IPS-18c (cell line): Measurements from ENCODE around the gene SYT12.

Source experiments
- H3K4me3 ChIP-seq: 2 replicates; pipeline ENCODE4 v1.7.0; 2013; ENCODE audit warnings: low read depth, mild to moderate bottlenecking, low read length, moderate library complexity; ENCODE audit not compliant: insufficient read depth
- H3K9me3 ChIP-seq: one replicate; pipeline ENCODE4 v1.6.1; 2013; ENCODE audit warnings: mild to moderate bottlenecking, low read length, moderate library complexity; ENCODE audit not compliant: control insufficient read depth, insufficient read depth

Gene SYT12

GRCh38 chr11:67043572-67044349 lies 20.8 kb downstream of the SYT12 start:
- H3K4me3 ChIP-seq, result no peak overlapping the region
- no peaks in the 10 kb centered on the region for H3K9me3 ChIP-seq

DNA sequence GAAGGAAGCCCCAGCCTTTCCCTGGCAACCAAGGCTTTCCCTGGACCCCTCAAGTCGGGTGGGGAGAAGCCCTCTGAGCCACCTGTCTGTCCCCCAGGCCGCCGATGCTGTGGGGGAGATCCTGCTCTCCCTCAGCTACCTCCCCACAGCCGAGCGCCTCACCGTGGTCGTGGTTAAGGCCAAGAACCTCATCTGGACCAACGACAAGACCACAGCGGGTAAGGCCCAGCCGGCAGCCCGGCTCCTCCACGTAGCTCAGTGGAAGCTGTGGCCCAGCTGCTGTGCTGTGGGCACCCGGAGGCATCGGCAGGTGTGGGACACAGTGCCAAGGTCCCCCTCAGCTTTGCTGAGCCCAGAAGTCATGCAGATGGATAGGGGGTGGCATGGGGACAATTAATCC lies 21.6 kb downstream of the SYT12 start:
- H3K9me3 ChIP-seq, result no peaks in the 10 kb centered on the region
- H3K4me3 ChIP-seq, result no peak overlapping the region

GRCh38 chr11:67045314-67045713 lies 22.4 kb downstream of the SYT12 start:
- no peak overlapping the region for H3K4me3 ChIP-seq

DNA sequence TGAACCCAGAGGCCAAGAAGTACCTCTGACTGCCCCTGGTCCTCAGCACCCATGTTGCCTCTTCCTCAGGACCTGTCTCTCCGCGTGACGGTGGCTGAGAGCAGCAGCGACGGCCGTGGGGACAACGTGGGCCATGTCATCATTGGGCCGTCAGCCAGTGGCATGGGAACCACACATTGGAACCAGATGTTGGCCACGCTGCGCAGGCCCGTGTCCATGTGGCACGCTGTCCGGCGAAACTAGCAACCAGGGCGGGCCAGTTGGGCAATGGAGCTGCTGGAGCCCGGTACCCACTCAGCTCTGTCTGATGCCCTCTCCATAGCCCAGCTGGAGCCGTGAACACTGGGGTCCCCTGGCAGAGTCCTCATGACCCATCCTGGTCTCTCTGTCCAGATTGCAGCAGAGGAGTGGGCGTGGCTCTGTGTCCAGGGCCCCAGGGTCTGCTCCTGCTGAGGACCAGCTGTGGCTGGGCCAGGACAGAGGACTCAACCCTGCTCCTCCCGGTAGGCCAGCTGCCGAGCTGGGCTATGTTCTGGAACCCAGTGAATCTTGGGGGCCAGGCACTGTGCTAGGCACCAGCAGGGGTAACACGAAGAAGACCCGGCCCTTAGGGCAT lies 25.7 kb downstream of the SYT12 start:
- H3K4me3 ChIP-seq, result no peak overlapping the region

More at GRCh38 chr11:67045314-67045713, 22.4 kb downstream of the SYT12 start:
- no peaks in the 10 kb centered on the region for H3K9me3 ChIP-seq

GRCh38 chr11:67050139-67050538 lies 27.2 kb downstream of the SYT12 start:
- Histone ChIP-seq H3K9me3 (no peaks in the 10 kb centered on the region), H3K4me3 (no peak overlapping the region)

More for the DNA sequence above, 25.7 kb downstream of the SYT12 start:
- no peaks in the 10 kb centered on the region for H3K9me3 ChIP-seq

DNA sequence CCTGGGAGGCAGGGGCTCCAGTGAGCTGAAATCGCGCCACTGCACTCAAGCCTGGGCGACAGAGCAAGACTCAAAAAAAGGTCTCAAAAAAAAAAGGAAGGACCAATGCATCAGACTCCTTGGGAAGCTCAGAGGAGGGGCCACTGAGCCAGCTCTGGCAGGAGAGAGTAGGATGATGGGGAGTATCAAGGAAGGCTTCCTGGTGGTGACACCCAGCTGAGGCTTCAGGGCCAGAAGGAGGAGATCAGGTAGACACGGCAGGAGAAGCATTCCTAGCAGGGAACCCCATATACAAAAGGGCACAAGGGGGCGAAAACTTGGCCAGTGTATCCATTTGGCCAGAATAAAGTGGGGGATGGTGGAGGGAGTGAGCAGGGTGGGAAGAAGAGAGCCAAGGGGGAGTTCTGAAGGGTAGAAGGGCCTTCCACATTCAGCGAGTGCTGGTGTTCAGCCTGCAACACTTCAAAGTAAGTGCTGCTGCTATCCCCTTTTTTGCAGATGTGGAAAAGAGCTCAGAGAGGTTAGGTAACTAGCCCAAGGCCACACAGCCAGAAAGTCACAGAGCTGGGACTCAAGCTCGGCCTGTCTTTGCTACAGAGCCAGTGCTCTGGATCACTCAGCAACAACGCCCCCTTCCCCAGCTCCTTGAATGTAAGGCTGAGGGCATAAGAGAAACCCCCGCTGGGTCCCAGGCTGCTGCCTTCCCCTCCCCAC lies 28.4 kb downstream of the SYT12 start:
- no peaks in the 10 kb centered on the region for H3K9me3 ChIP-seq

DNA sequence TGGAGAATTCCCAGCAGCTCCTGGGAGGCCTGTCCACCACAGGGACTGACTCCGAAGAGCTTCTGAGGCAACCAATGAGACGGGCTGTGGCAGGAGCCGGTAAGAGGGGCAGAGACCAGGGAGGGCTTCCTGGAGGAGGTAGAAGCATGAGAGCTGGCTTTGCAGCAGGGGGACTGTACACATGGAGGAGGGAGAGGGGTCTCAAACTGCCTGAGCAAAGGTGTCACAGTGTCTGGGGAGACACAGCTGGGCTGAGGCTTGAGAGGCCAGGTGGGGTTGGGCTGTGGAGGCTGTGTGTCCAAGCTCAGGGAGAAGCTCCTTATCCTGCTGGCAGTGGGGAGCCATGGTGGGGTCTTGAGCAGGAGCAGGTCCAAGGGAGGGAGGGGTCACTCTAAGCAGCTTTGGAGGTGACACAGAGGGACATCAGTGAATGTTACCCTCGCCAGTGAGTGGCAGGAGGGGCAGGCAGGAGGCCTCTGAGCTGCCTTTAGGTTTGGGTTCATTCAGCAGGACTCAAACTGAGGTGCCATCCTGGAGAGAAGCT lies 29.1 kb downstream of the SYT12 start:
- no peaks in the 10 kb centered on the region for H3K9me3 ChIP-seq
- H3K4me3 ChIP-seq, result no peak overlapping the region

More for the DNA sequence above, 28.4 kb downstream of the SYT12 start:
- H3K4me3 ChIP-seq, result no peak overlapping the region

- Histone ChIP-seq H3K9me3 (no peaks in the 10 kb centered on the region), H3K4me3 (no peak overlapping the region)
These were observed 30.0 kb downstream of the SYT12 start for GRCh38 chr11:67052891-67053290.

DNA sequence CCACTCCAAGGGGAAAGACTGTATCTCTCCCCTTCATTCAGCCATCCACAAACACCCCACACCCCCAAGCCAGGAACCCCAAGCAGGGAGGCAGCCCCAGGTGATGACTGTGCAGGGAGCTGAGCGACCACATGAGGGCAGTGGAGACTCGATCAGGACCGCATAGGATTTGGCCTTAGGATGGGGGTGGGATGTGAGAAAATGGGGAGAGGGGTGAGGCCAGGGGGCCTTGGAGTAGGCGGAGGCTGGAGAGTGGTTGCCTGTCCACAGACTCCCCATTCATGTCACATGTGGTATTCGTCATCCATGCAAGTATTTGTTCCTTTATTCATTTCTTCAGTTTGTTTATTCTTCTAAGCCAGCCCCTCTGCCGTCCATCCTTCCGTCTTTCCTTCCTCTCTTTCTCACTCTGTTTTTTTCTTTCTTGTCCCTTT lies 31.0 kb downstream of the SYT12 start:
- H3K9me3 ChIP-seq, result no peaks in the 10 kb centered on the region
- no peak overlapping the region for H3K4me3 ChIP-seq

DNA sequence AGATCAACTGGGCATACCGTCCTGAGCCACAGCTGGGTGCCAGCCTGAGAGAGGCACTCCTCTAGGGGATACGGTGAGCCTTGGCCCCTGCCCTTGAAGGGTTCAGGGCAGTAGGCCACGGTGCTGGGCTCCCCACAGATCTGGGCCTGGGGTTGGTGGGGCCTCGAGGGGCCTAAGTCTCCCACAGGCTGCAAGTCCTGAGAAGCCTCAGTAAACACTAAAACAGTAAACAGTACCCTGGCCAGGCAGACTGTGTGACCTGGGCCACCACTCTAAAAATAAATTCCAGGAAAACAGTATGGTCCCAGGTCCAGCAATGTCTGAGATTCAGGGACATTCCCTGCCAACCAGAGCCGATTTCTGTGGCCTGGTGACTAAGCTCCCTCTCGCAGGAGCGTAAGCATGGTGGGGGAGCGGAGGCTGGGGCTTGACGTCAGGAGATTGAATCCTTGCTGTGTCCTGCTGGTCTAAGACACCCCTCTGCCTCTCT lies 31.5 kb downstream of the SYT12 start:
- Histone ChIP-seq H3K9me3 (no peaks in the 10 kb centered on the region), H3K4me3 (no peak overlapping the region)

GRCh38 chr11:67054836-67055523 lies 32.0 kb downstream of the SYT12 start:
- H3K4me3 ChIP-seq, result no peak overlapping the region

DNA sequence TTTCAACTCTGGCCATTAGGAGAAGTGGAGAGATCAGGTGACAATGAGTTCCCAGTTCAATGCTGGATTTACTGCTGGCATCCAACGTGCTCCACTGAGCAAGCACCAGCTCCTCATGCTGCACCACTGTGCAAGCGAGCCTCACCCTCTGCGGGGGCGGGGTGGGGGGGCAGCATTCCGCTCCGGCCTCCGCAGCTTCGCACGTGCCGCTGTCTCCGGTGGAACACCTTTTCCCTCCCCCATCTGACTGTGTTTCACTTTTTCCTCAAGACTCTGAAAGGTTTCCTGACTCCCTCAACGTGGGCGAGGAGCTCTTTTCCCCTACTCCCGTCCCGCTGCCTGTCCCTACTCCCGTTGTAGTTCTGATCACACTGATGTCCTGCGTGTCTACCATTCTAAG lies 32.9 kb downstream of the SYT12 start:
- no peak overlapping the region; the same call in 1 of the 2 replicates for H3K4me3 ChIP-seq

More at GRCh38 chr11:67054836-67055523, 32.0 kb downstream of the SYT12 start:
- H3K9me3 ChIP-seq, result no peaks in the 10 kb centered on the region

GRCh38 chr11:67056267-67057204 lies 33.6 kb downstream of the SYT12 start, which contains the start of gene RHOD:
Gene RHOD (plus strand): TSS chr11:67056847. CDS start chr11:67056903, 56 bp downstream.
- Histone ChIP-seq H3K9me3 (no peaks in the 10 kb centered on the region), H3K4me3 (peak within 1 kb of the TSS; percentile 55)

More for the DNA sequence above, 32.9 kb downstream of the SYT12 start:
- H3K9me3 ChIP-seq, result no peaks in the 10 kb centered on the region

DNA sequence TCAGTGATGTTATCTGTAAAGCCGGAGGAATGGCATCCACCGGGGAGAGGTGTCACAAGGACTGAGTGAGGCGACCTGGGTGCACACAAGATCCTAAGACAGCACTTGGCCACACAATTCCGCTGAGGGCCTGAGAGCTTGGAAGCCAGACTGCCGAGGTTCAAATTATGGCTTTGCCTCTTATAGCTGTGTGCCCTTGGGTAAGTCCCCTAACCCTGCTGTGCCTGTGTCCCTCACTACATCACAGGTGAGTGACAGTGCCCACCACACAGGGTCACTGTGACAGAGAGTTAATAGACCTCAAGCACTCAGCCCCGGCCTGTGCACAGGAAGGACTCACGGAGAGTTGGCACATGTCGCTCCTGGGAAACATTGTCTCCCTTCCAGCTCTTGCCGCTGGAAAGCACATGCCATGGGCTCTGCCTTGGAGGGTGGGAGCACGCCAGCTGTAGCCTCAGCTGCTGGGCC lies 34.3 kb downstream of the SYT12 start:
- peak overlapping the region; percentile 55 for H3K4me3 ChIP-seq
- H3K9me3 ChIP-seq, result no peaks in the 10 kb centered on the region

GRCh38 chr11:67058506-67058905 lies 35.6 kb downstream of the SYT12 start:
- H3K4me3 ChIP-seq, result no peak overlapping the region
- H3K9me3 ChIP-seq, result no peaks in the 10 kb centered on the region

DNA sequence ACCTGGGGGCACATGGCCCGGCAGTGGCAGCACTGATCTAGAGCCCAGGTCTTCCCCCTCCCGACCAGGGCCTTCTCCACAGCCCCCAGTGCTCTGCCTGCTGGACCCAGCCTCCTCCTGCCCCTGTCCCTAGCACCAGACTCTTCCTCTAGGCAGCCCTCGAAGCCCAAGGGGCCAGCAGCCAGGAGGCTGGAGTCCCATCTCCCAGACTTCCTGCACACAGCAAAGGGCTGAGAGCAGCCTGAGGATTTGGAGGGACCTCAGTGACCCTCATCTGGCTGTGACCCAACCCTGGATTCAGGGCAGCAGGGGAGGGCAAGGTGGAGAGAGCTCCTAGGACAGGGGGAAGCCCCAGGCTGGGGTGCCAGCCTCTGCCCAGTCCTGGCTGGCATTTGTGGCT lies 36.7 kb downstream of the SYT12 start:
- H3K4me3 ChIP-seq, result no peak overlapping the region
- no peaks in the 10 kb centered on the region for H3K9me3 ChIP-seq
